CD4-positive, alpha-beta T cell treated with Interleukin-2 at 100 ng/mL for 4 hours (primary cell): ENCODE data around the gene SPEF1.
"Not testable (repeated sequence)": the region's sequence is repeated elsewhere in the genome, so short reads cannot be mapped to it uniquely, and the experiment has no call there.

Experiments used
- DNase-seq: peaks from one replicate; pipeline ENCODE4 v3.0.0-alpha.2; 2020; ENCODE audit warnings: low spot score

SPEF1 gene

GRCh38 chr20:3808544-3808943 lies 27.3 kb upstream of the SPEF1 start:
- DNase-seq, result no peak

GRCh38 chr20:3804781-3805180 lies 23.5 kb upstream of the SPEF1 start:
- no peak for DNase-seq

- DNase-seq, result no peak
Measured at GRCh38 chr20:3804254-3804751, 23.1 kb upstream of the SPEF1 start.

GRCh38 chr20:3803854-3804253 lies 22.6 kb upstream of the SPEF1 start:
- no peak for DNase-seq

GRCh38 chr20:3803289-3803688 lies 22.0 kb upstream of the SPEF1 start:
- no peak for DNase-seq

- no peak for DNase-seq
Measured at GRCh38 chr20:3802524-3803239, 21.4 kb upstream of the SPEF1 start.

GRCh38 chr20:3801846-3802245 lies 20.6 kb upstream of the SPEF1 start:
- no peak for DNase-seq

GRCh38 chr20:3801299-3801698 lies 20.1 kb upstream of the SPEF1 start:
- DNase-seq, result no peak

GRCh38 chr20:3800878-3801260 lies 19.6 kb upstream of the SPEF1 start:
- no peak for DNase-seq

GRCh38 chr20:3800256-3800877 lies 19.1 kb upstream of the SPEF1 start:
- DNase-seq, result no peak

GRCh38 chr20:3798908-3799248 lies 17.6 kb upstream of the SPEF1 start:
- DNase-seq, result no peak

GRCh38 chr20:3798373-3798768 lies 17.1 kb upstream of the SPEF1 start:
- DNase-seq, result no peak

GRCh38 chr20:3797592-3798372 lies 16.5 kb upstream of the SPEF1 start:
- DNase-seq, result peak; percentile 69

- DNase-seq, result no peak
Measured at GRCh38 chr20:3797226-3797545, 15.9 kb upstream of the SPEF1 start.

GRCh38 chr20:3796477-3797225 lies 15.4 kb upstream of the SPEF1 start:
- no peak for DNase-seq

GRCh38 chr20:3795511-3796468 lies 14.5 kb upstream of the SPEF1 start, which contains the start of gene CDC25B:
TSS of gene CDC25B (plus strand) at chr20:3796310. CDS start at chr20:3796532, 222 bp downstream.
- DNase-seq, result peak; percentile 90

GRCh38 chr20:3794701-3795420 lies 13.6 kb upstream of the SPEF1 start:
- no peak for DNase-seq

GRCh38 chr20:3794168-3794567 lies 12.9 kb upstream of the SPEF1 start:
- not testable (repeated sequence) for DNase-seq

GRCh38 chr20:3789201-3789600 lies 8.0 kb upstream of the SPEF1 start:
- DNase-seq, result not testable (repeated sequence)

GRCh38 chr20:3788685-3789155 lies 7.5 kb upstream of the SPEF1 start:
- no peak for DNase-seq
